Transverse colon (tissue), 4 donors: ENCODE data around the gene RABGEF1. TPM values are rescaled to one million over a fixed set of nuclear protein-coding genes. Genes with fewer than 3 reads are reported as not detected.

Source experiments
- DNase-seq: peaks from one replicate; pipeline ENCODE4 v3.0.0-alpha.2; 2019
- H3K27ac ChIP-seq, 4 donors: fragments of 200-600 bp; sonication (generic); 2 replicates each; pipeline ENCODE4 v1.5.1; 2016 to 2018; ENCODE audit warnings: inconsistent platforms in 4 of 4
- H3K27me3 ChIP-seq: fragments of 200-600 bp; sonication (generic); 2 replicates; pipeline ENCODE4 v1.5.1; 2017; ENCODE audit warnings: inconsistent platforms
- H3K36me3 ChIP-seq, 4 donors: fragments of 200-600 bp; sonication (generic); 2 replicates each; pipeline ENCODE4 v1.5.1; 2017 to 2019; ENCODE audit warnings: inconsistent platforms in 4 of 4
- H3K4me1 ChIP-seq, 4 donors: fragments of 200-600 bp; sonication (generic); 2 replicates each; pipeline ENCODE4 v1.5.1; 2017 to 2020; ENCODE audit warnings: inconsistent platforms in 4 of 4
- H3K4me3 ChIP-seq, 4 donors: fragments of 200-600 bp; sonication (generic); 1 replicate in 1 of 4; 2 replicates in 3 of 4; pipeline versions ENCODE4 v1.5.1 to v1.6.1; 2017 to 2019; ENCODE audit warnings: inconsistent platforms in 4 of 4
- H3K9me3 ChIP-seq, 2 donors: fragments of 200-600 bp; sonication (generic); 2 replicates each; pipeline ENCODE4 v1.5.1; 2017 to 2019; ENCODE audit warnings: inconsistent platforms in 2 of 2
- EP300 ChIP-seq: sonication (generic); formaldehyde crosslinking; IDR thresholded peaks from one replicate; pipeline ENCODE4 v1.6.1; 2017; ENCODE audit warnings: antibody characterized with exemption, low read depth
- POLR2A ChIP-seq: fragments of 450-650 bp; IDR thresholded peaks from one replicate; pipeline ENCODE4 v1.6.1; 2016; ENCODE audit warnings: antibody characterized with exemption, mild to moderate bottlenecking, moderate library complexity
- POLR2AphosphoS5 ChIP-seq, 3 donors: sonication (generic); formaldehyde crosslinking; IDR thresholded peaks; one replicate each; pipeline ENCODE4 v1.6.1; 2016; ENCODE audit warnings: antibody characterized with exemption in 3 of 3
- WGBS, 2 donors: methylation state at CpG; one replicate each; pipeline ENCODE4 v1.1.5; 2018; ENCODE audit warnings: low coverage in 1 of 2; 5-methylcytosine and 5-hydroxymethylcytosine counted together
- in situ Hi-C, 4 donors: fragments of 200-750 bp; cut with MboI; loops; one replicate each; pipeline versions ENCODE4 v1.15.0 to v1.15.1; 2017; ENCODE audit warnings: low sequenced_read_pairs in 3 of 4, low pct_ligation_motif_present in 1 of 4, low pct_unique_long_range_greater_than_20kb in 1 of 4
- intact Hi-C: fragments of 100-400 bp; cut with DNase I; formaldehyde crosslinking; loops from one replicate; pipeline ENCODE4 v1.15.1; 2023; ENCODE audit warnings: low total_unique reads
- total RNA-seq, 4 donors: library from RNA; depleted of rRNA; stranded (reverse); fragments of >200 nt; gene quantifications; one replicate each; pipeline ENCODE4 v1.1.0, GENCODE V29; 2016
- TF ChIP-seq, protein P1 (sequence below), 5 experiments: fragments of 200-600 bp in 3 of 5; fragments of 450-650 bp in 2 of 5; sonication (generic) in 3 of 5; IDR thresholded peaks; 1 replicate in 2 of 5; 2 replicates in 3 of 5; pipeline ENCODE4 v1.5.1; 2016 to 2017; ENCODE audit warnings: antibody characterized with exemption in 5 of 5, inconsistent platforms in 3 of 5, mild to moderate bottlenecking in 2 of 5, moderate library complexity in 1 of 5

The RABGEF1 gene
- total RNA-seq, 4 donors from 2014 or later = 12.7 to 32.9 (median 30.4) TPM

DNA sequence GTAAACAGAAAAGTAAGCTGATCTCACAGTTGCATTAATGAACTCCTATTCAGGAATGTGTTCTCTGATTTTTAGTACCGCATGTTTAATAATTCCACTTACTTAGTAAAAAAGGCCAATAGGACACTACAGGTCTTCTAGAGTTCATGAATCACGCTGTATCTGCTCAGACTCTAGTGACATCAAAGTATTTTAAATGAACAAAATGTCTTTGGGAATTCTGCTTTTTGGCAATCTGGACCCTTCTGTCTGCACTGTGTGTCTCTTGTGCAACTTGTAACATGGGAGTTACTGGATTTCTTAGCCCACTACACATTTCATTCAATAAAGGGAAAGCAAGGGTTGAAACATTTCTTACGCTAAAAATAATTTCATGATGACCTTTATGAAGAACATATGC, 50.2 kb downstream of the RABGEF1 start:
- intact Hi-C loops (no loop called here), in situ Hi-C loops (no loop called here)
- Histone ChIP-seq H3K27me3 (no peaks in the 10 kb centered on the region), H3K4me1 (no peaks in the 10 kb centered on the region), H3K36me3 (peaks cover 0 to 53% (median 6%) of the 10 kb centered on the region in 4 donors), H3K4me3 (no peak overlapping the region), H3K27ac (no peak overlapping the region), H3K9me3 (no peaks in the 10 kb centered on the region)
- DNase-seq = no peak
- TF ChIP-seq EP300 = no peak
- no peak for TF ChIP-seq POLR2A
- TF ChIP-seq, protein P1, sequence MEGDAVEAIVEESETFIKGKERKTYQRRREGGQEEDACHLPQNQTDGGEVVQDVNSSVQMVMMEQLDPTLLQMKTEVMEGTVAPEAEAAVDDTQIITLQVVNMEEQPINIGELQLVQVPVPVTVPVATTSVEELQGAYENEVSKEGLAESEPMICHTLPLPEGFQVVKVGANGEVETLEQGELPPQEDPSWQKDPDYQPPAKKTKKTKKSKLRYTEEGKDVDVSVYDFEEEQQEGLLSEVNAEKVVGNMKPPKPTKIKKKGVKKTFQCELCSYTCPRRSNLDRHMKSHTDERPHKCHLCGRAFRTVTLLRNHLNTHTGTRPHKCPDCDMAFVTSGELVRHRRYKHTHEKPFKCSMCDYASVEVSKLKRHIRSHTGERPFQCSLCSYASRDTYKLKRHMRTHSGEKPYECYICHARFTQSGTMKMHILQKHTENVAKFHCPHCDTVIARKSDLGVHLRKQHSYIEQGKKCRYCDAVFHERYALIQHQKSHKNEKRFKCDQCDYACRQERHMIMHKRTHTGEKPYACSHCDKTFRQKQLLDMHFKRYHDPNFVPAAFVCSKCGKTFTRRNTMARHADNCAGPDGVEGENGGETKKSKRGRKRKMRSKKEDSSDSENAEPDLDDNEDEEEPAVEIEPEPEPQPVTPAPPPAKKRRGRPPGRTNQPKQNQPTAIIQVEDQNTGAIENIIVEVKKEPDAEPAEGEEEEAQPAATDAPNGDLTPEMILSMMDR (IDR thresholded peaks at IDR 0.05) = no peak
- TF ChIP-seq POLR2AphosphoS5 (IDR thresholded peaks at IDR 0.05) = no peak
- WGBS, 2 donors = 96% methylated on average over 3 of the region's 3 CpGs

DNA sequence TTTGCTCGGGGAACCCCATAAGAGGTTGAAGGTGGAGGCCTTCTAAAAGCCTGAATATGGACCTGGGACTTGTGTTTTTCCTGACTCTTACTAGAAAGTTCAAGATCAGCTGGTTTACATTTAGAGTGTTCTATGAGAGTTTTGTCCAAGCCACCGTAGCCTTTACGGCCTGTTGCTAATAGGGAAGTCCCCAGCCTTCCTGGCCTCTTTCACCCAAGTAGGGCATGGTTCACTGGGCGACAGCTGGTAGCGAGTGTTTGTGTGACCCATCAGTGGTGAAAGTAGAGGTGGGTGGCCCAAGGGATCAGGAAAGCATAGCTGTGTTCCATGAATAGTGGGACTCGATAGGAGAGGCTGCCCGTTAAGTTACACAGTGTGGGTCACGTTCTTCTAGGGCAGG, 60.1 kb downstream of the RABGEF1 start:
- TF ChIP-seq POLR2A = no peak
- TF ChIP-seq, protein P1 (IDR thresholded peaks at IDR 0.05) = no peak
- TF ChIP-seq POLR2AphosphoS5 (IDR thresholded peaks at IDR 0.05) = no peak
- TF ChIP-seq EP300 = no peak
- Histone ChIP-seq H3K36me3 (peaks cover 0 to 68% (median 27%) of the 10 kb centered on the region in 4 donors), H3K9me3 (no peaks in the 10 kb centered on the region), H3K27ac (no peak overlapping the region), H3K4me1 (no peaks in the 10 kb centered on the region), H3K27me3 (no peaks in the 10 kb centered on the region), H3K4me3 (no peak overlapping the region)
- intact Hi-C loops (no loop called here), in situ Hi-C loops (no loop called here)
- no peak for DNase-seq
- 80 to 90% methylated on average over 1 to 8 of the region's 8 CpGs for WGBS, 2 donors

DNA sequence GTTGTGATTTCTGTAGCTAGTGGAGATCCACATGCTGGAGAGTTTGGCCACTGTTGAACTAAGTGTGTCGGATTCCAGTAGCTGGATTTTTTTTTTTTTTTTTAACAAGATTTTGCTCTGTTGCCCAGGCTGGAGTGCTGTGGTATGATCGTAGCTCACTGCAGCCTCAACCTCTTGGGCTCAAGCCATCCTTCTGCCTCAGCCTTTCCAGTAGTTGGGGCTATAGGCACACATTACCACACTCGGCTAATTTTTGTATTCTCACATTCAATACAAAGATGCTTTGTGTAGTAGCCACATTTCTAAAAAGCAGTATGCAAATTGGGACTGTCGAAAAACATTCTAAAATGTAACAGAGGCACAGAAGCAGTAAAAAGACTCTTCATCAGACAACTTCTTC, 63.5 kb downstream of the RABGEF1 start:
- WGBS, 2 donors = 71 to 87% methylated on average over 3 to 4 of the region's 4 CpGs
- DNase-seq = no peak
- no peak overlapping the region for H3K27ac ChIP-seq
- TF ChIP-seq, protein P1 (IDR thresholded peaks at IDR 0.05) = no peak
- TF ChIP-seq EP300 (no peak), POLR2AphosphoS5 (IDR thresholded peaks at IDR 0.05) (no peak), POLR2A (no peak)
- no peaks in the 10 kb centered on the region for H3K9me3 ChIP-seq
- no peak overlapping the region for H3K4me3 ChIP-seq
- no peaks in the 10 kb centered on the region for H3K27me3 ChIP-seq
- in situ Hi-C loops (no loop called here), intact Hi-C loops (no loop called here)
- H3K36me3 ChIP-seq = peaks cover 0 to 77% (median 26%) of the 10 kb centered on the region in 4 donors
- H3K4me1 ChIP-seq = no peaks in the 10 kb centered on the region

DNA sequence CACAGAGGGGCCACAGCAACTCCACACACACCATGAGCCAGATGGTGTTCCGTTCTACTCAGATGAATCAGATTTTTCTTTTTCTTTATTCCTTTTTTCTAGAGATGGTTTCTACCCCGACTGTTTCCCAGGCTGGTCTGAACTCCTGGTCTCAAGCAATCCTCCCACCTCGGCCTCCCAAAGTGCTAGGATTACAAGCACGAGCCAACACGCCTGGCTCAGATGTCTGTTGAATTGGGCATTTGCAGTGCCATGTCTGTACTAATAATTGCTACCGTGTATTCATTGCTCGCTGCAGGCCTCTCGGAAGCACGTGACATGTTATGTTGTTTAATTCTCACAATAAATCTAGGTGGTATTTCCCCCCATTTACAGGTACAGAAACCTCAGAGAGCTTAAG, 67.2 kb downstream of the RABGEF1 start:
- Histone ChIP-seq H3K4me1 (no peaks in the 10 kb centered on the region), H3K4me3 (no peak overlapping the region), H3K9me3 (no peaks in the 10 kb centered on the region), H3K27me3 (no peaks in the 10 kb centered on the region), H3K27ac (no peak overlapping the region), H3K36me3 (peaks cover 0 to 69% (median 26%) of the 10 kb centered on the region in 4 donors)
- DNase-seq = no peak
- intact Hi-C loops (no loop called here), in situ Hi-C loops (no loop called here)
- 91 to 95% methylated on average over 9 of the region's 9 CpGs for WGBS, 2 donors
- TF ChIP-seq POLR2AphosphoS5 (IDR thresholded peaks at IDR 0.05) (no peak), POLR2A (no peak), EP300 (no peak)
- TF ChIP-seq, protein P1 (IDR thresholded peaks at IDR 0.05) = no peak
